D721Med (cell line): ENCODE results near the gene FHL1.

Experiments used
- DNase-seq: peaks from one replicate; pipeline ENCODE4 v3.0.0; 2011; ENCODE audit warnings: low spot score; ENCODE audit not compliant: insufficient read length
- FAIRE-seq: peaks from 2 replicates; lab custom pipeline; 2011; peaks lifted over from hg19 to GRCh38; lab: Jason Lieb, UNC
- TF ChIP-seq, protein P1 (sequence below): IDR thresholded peaks from 2 replicates; pipeline ENCODE4 v1.5.1; 2012; ENCODE audit warnings: mild to moderate bottlenecking, control low read depth; ENCODE audit not compliant: insufficient read depth; ENCODE audit errors: missing control alignments

Gene FHL1

DNA sequence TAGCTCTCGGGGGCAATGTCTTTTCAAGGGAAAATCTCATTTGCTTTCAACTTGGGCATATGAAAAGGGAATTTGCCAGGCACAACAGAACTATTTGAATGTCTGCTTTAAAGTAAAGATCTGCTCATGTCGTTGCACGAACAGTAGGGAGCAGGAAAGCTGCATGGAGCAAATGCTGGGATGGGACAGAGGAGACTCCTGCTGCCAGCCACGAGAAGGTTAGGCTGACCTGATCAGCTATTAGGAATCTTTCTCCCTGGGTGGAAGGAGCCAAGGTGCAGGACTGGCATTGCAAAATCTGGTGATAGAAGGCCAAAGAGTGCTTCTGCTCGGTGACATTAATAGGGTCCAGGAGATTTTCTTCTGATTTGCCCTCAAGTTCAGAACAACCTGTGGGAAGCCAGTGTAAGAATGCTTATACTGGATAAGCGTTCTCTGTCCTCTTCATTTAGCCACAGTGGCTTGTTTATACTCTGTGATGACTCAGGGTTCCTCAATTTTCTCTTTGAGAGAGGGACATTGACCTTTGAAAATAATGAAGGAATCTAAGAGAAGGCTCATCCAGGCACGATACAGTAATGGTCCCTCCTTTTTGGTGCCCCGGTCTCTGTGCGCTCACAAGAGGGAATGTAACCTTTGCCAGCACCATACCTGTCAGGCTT lies 22.9 kb downstream of the FHL1 start:
- TF ChIP-seq, protein P1, sequence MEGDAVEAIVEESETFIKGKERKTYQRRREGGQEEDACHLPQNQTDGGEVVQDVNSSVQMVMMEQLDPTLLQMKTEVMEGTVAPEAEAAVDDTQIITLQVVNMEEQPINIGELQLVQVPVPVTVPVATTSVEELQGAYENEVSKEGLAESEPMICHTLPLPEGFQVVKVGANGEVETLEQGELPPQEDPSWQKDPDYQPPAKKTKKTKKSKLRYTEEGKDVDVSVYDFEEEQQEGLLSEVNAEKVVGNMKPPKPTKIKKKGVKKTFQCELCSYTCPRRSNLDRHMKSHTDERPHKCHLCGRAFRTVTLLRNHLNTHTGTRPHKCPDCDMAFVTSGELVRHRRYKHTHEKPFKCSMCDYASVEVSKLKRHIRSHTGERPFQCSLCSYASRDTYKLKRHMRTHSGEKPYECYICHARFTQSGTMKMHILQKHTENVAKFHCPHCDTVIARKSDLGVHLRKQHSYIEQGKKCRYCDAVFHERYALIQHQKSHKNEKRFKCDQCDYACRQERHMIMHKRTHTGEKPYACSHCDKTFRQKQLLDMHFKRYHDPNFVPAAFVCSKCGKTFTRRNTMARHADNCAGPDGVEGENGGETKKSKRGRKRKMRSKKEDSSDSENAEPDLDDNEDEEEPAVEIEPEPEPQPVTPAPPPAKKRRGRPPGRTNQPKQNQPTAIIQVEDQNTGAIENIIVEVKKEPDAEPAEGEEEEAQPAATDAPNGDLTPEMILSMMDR: peak; percentile 5
- FAIRE-seq (no peak), DNase-seq (no peak)

DNA sequence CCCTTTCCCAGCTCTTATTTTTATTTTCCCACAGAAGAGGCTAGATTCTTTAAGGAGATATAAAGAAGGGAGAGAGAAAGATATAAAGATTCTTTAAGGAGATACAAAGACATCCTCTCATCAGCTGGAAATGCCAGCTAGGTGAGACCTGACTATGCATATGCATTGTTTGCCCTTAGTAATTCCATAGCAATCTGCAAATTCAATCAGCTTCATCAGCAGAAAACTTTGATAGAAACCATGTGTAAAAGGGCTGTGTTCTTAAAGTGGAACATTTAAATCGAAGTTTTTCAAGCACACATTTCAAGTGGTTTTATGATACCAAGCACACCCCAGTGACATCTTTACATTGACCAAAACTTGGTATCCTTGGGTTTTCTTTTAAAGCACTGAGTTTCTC lies 24.1 kb downstream of the FHL1 start:
- TF ChIP-seq, protein P1: no peak
- no peak for DNase-seq
- no peak for FAIRE-seq

DNA sequence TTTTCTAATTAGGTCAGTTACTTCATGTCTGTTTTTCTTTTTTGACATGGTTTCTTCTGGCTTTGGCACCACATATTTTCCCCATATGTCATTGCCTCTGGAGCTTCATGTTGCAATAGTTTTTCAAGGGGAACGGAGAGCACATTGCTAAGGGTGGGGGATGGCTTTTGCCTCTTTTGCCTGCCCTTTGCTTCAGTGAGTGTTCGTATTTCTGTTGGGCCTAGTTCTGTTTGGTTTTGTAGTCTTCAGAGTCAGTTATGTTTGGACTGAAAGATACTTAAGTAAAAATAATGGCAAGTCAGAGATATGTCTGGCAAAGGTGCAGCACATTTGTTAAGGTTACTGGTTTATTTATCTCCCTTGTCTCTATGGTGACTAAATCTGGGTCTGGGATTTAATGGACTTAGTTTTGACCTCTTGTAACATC lies 29.1 kb downstream of the FHL1 start:
- TF ChIP-seq, protein P1: no peak
- DNase-seq: no peak
- no peak for FAIRE-seq

DNA sequence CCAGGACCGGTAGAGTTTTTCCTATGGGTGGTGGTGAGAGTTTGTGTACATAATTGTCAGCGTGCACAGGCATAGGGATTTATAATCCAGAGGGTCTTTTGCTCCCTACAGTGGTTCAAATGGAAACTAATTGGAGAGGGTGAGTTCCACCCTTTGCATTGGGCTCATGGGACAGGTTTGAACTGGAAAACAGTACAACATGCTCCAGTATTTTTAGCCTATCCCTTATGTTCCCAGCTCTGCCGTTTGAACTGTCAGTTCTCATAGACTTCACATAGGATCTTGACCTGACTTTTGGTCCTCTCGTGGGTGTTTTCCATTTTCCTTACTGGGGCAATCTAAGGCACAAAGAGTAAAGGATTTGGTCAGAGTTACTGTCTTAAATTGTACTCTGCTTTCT lies 31.8 kb downstream of the FHL1 start:
- TF ChIP-seq, protein P1: no peak
- FAIRE-seq (no peak), DNase-seq (no peak)

DNA sequence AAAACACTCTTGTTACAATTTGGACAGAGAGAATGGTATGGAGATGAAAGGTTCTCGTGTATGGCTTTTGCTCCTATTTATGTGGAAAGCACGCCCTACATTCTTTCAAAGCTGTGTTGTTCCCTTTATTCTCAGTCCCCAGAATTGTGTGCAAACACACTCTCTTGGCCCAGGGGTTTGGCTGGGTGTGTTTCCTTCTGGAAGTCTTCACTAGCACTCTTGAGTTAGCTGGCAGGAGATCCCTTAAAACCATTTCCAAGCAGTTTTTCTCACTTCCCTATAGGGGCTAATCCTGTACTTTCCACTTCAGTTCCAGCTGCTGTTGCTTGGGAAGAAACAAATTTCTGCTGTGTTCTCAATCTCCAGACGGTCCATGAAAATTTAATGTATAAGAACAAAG lies 35.1 kb downstream of the FHL1 start:
- FAIRE-seq (no peak), DNase-seq (no peak)
- TF ChIP-seq, protein P1: no peak

DNA sequence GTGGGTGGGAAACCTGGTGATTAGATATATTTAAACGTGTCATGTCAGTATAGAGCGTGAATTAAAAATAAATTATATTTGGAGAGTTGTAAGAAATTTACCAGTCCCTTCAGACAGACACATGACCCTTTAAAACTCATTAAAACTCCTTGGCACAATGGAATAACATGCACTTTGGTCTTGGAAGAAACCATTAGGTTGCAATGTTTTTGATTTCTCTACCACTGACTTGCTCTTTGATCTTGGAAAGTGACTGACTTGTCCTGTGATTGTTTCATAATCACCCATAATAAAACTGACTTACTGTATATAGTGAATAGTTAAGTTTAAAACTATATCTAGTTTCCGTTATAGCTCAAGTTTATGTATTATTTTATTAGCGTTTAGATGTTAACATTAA lies 35.8 kb downstream of the FHL1 start:
- no peak for DNase-seq
- TF ChIP-seq, protein P1: no peak
- FAIRE-seq: no peak

DNA sequence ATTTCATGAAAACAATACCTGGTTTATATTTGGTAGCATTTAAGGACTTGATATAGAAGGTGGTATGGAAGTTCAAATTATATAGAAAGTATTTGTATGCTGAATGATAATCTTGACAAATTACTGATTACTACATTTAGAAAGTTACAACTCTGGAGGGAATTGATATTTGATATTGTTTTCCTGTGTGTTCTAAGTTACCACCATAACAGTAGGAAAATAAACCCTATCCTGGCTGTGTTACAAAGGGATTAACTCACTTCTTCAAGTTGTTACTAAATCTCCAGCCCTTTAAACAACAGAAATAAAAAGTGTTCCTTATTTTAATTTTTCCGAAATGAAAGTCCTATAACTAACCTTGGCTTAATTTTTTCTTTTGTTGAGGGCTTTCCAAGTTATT lies 36.6 kb downstream of the FHL1 start:
- TF ChIP-seq, protein P1: no peak
- FAIRE-seq (no peak), DNase-seq (no peak)
